NCI-H2227 (cell line): ENCODE results near the gene SNX24.

Experiments
- DNase-seq: peaks from one replicate; lab custom pipeline; 2025; ENCODE audit not compliant: unreplicated experiment; lab: John Stamatoyannopoulos, UW

SNX24 gene

GRCh38 chr5:123000731-123001130 lies 155.3 kb downstream of the SNX24 start:
- DNase-seq: no peak

DNA sequence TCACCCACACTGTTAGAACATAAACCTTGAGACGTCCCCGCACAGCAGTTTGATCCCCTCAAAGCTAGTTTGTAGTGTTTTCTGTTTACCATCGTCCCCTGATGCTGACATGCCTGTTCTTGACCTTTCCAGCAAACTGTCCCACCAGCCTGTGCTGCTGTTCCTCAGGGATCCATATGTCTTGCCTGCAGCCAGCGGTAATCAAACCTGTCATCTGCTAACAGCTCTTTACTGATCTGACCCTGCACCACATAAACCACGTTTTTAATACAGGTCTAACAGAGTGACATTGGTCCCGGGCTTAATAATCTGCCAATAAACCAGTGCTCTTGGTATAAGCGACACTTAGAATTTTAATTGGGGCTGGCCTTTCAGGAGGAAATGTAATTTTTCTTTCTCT lies 156.4 kb downstream of the SNX24 start:
- no peak for DNase-seq

GRCh38 chr5:123007182-123007581 lies 161.8 kb downstream of the SNX24 start:
- DNase-seq: no peak

DNA sequence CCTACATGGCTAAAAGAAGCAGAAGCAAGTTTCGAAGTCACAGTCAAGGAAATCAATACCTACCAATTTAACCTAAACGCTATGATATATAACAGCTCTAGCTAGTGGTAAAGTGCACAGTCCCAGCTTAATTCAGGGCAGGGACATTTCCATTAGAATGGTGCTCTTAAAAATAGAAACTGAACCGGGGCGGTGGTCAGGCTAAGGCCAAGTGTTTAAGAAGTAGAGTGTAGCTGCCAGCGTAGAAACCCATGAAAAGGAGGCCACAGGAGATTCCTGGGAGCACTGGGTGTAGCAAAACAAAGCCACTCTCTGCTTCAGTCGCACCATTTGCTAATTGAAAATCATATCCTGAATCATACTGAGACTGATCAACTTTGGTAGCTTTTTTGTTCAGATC lies 162.3 kb downstream of the SNX24 start:
- DNase-seq: no peak

DNA sequence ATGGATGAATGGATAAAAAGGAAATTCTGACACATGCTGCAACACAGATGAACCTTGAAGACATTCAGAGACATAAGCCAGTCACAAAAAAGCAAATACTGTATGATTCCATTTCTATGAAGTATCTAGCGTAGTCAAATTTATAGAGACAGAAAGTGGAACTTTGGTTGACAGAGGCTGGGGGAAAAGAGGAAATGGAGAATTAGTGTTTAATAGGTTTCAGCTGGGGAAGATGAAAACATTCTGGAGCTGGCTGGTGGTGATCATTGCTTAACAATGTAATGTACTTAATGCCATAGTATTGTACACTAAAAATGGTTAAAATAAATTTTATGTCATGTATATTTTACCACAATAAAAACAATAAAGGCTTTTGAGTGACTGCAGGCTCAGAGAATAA lies 166.9 kb downstream of the SNX24 start:
- no peak for DNase-seq

GRCh38 chr5:123014689-123015088 lies 169.3 kb downstream of the SNX24 start:
- DNase-seq: no peak

- DNase-seq: no peak
These were observed 182.8 kb downstream of the SNX24 start for GRCh38 chr5:123028222-123028621.

DNA sequence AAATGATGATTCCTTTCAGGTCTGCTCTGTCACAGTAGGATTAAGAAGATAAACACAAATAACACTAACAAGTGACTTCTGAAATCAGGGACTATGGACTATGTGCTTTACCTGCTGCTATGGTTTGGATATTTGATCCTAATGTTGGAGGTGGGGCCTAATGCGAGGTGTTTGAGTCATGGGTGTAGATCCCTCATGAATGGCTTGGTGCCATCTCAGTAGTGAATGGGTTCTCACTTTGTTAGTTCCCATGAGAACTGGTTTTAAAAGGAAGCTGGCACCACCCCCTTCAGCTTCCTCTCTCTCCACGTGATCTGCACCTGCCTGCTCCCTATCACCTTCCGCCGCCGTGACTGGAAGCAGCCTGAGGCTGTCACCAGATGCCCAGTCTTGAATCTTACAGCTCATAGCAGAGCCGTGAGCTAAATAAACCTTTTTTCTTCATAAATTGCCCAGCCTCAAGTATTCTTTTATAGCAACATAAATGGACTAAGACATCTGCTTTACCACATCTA lies 187.8 kb downstream of the SNX24 start:
- DNase-seq: no peak

DNA sequence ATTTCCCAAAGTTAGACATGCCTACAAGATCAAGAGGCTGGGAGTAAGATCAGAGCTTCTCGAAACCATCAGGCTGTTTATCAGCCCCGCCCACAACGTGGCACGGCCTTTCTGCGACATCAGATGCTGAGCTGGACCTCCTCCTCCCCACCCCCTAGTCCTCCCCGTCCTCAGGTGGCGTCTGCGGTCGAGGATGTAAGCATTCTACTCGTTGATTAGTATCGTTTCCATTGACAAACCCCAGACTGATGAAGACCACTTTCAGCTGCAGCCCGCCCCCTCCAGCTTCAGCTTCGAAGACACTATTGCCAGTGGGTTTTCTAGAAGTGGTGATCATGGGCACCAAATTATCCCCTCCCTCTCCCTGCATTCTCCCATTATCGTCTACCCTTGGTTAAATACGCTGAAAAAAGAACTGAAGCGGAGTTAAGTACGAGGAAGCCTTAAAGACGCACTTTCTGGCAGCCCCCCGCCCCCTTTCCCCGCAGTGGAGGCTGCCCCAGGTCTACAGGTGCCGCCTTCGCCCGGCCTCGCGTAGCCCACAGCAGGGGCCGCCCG lies 190.0 kb downstream of the SNX24 start:
- peak; percentile 64 for DNase-seq

GRCh38 chr5:123035918-123036390 lies 190.5 kb downstream of the SNX24 start:
- peak; percentile 21 for DNase-seq

GRCh38 chr5:123036391-123037103 lies 191.1 kb downstream of the SNX24 start, which contains the start of gene PPIC:
TSS of gene PPIC (minus strand) at chr5:123036725. CDS start at chr5:123036625, 100 bp downstream.
- DNase-seq: peak; percentile 44

DNA sequence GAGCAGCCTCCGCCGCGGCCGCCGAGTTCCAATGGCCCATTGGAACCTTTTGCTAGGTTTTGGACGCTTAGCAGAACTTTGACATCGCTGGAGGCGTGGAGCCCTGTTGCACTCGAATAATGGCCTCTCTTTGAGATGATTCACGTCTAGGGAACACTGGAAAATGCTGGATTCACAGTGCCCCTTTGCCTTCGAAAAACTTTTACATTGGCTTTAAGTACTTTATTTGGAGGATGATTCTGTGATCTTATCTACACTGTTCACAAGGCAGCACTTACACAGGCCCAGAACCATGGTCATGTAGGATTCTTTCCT lies 191.6 kb downstream of the SNX24 start:
- no peak for DNase-seq

DNA sequence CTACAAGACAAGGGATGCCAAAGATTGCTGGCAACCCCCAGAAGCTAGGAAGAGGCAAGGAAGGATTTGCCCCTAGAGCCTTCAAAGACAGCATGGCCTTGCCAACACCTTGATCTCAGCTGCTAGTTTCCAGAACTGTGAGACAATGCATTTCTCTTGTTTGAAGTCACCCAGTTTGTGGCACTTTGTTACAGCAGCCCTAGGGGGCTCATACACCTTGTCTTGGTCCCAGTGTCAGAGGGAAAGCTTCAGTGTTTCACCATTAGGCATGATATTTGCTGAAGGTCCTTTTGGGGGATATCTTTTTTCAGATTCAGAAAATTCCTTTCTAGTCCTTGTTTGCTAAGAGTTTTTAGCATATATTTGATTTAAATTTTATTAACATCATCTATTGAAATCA lies 194.3 kb downstream of the SNX24 start:
- no peak for DNase-seq

- no peak for DNase-seq
These were observed 199.7 kb downstream of the SNX24 start for GRCh38 chr5:123044926-123045617.

- no peak for DNase-seq
These were observed 200.8 kb downstream of the SNX24 start for GRCh38 chr5:123046222-123046621.

DNA sequence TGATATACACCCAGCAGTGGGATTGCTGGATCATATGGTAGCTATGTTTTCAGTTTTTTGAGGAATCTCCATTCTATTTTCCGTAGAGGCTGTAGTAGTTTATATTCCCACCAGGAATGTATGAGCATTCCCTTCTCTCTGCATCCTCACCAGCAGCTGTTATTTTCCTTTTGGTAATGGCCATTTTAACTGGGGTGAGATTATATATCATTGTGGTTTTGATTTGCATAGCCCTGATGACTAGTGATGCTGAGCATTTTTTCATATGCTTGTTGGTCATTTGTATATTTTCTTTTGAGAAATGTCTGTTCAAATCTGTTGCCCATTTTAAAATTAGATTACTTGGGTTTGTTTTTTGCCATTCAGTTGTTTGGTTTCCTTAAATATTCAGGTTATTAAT lies 202.3 kb downstream of the SNX24 start:
- no peak for DNase-seq

DNA sequence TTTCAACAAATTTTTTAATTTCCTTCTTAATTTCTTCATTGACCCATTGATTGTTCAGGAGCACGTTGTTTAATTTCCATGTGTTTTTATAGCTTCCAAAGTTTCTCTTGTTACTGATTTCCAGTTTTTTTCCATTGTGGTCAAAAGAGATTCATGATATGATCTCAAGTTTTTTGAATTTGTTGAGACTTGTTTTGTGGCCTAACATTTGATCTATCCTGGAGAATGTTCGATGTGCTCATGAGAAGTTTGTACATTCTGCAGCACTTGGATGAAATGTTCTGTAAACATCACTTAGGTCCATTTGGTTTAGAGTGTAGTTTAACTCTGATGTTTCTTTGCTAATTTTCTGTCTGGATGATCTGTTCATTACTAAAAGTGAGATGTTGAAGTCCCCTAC lies 205.8 kb downstream of the SNX24 start:
- DNase-seq: no peak
